Epithelial cell of esophagus (primary cell): ENCODE measurements around the gene PCIF1.
"Not testable (repeated sequence)": the region's sequence is repeated elsewhere in the genome, so short reads cannot be mapped to it uniquely, and the experiment has no call there.

Experiments used
- DNase-seq: peaks from one replicate; pipeline ENCODE4 v3.0.0; 2010; ENCODE audit warnings: low read depth
- H3K4me3 ChIP-seq: 2 replicates; pipeline ENCODE4 v1.5.1; 2011; ENCODE audit warnings: mild to moderate bottlenecking, low read length, control low read depth
- TF ChIP-seq, protein P1 (sequence below): IDR thresholded peaks from 2 replicates; pipeline ENCODE4 v1.5.1; 2011; ENCODE audit warnings: low read depth, mild to moderate bottlenecking, low read length, control low read depth, inconsistent platforms; ENCODE audit not compliant: insufficient read depth; ENCODE audit errors: missing control alignments

The PCIF1 gene

DNA sequence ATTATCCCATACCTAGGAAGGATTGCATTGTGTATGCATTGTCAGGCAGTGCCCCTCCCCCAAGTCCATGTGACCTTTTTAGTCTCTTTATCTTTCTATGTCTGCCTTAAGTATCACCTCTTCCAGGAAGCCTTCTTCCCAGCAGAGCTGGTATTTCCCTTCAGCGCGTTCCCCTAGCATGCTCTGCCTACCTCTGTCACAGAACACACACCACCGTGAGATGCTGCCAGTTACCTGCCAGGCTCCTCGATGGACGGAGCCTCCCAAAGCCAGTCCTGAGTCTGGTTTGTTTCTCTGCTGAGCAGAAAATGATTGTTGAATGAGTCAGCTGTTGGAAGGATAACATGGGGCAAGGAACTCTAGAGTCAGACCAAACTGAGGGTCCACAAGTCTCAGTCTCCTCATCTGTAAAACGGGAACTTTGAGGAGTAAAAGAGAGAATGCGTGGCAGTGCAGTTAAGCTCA is 48.8 kb downstream of the PCIF1 start:
- TF ChIP-seq, protein P1, sequence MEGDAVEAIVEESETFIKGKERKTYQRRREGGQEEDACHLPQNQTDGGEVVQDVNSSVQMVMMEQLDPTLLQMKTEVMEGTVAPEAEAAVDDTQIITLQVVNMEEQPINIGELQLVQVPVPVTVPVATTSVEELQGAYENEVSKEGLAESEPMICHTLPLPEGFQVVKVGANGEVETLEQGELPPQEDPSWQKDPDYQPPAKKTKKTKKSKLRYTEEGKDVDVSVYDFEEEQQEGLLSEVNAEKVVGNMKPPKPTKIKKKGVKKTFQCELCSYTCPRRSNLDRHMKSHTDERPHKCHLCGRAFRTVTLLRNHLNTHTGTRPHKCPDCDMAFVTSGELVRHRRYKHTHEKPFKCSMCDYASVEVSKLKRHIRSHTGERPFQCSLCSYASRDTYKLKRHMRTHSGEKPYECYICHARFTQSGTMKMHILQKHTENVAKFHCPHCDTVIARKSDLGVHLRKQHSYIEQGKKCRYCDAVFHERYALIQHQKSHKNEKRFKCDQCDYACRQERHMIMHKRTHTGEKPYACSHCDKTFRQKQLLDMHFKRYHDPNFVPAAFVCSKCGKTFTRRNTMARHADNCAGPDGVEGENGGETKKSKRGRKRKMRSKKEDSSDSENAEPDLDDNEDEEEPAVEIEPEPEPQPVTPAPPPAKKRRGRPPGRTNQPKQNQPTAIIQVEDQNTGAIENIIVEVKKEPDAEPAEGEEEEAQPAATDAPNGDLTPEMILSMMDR: no peak
- peak; percentile 34 for DNase-seq
- H3K4me3 ChIP-seq: no peak overlapping the region

DNA sequence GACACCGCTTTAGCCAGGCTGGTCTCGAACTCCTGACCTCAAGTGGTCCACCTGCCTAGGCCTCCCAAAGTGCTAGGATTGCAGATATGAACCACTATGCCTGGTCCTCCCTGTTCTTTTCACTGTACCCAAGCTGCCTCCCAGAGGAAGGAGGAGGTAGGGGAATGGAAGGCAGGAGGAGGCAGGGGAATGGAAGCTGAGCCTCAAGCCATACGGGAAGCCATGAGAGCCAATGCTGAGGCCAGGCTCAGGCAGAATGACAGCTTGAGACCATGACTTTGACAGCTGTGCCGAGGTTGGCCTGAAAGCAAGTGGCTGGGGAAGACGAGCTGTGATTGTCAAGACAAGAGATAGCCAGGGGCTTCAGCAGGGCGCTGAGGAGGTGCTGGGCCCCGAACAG is 51.1 kb downstream of the PCIF1 start:
- H3K4me3 ChIP-seq: no peak overlapping the region
- DNase-seq: peak; percentile 42
- TF ChIP-seq, protein P1: peak; percentile 45

DNA sequence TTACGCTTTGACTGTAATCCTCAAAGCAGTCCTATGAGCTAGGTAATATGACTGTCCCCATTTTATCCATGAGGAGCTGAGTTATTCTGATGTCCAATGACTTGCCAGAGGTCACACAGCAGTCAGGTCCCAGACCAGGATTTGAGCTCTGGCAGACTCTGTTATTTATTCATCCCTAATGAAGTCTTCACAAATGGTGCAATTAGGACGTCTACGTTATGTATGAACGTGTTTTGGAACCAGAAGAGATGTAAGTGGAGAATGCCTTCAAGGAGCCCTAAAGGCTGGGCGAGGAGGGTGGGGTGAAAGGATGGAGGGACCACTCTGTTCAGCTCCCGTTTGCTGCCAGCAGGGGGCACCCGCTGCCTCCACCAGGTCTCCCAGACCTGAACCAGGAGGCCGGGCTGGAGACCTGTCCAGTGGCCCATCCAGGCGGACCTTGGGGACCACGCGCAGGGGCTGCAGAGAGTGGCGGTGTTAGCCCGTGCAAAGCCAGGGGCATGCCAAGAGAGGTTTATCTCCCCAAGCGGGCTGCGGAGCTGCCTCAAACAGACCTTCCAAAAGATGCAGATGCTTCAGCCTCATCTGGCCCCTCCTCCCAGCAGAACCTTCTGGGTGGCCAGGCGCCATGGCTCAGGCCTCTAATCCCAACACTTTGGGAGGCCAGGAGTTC is 52.8 kb downstream of the PCIF1 start:
- TF ChIP-seq, protein P1: peak; percentile 83
- peak; percentile 68 for DNase-seq
- H3K4me3 ChIP-seq: no peak overlapping the region

DNA sequence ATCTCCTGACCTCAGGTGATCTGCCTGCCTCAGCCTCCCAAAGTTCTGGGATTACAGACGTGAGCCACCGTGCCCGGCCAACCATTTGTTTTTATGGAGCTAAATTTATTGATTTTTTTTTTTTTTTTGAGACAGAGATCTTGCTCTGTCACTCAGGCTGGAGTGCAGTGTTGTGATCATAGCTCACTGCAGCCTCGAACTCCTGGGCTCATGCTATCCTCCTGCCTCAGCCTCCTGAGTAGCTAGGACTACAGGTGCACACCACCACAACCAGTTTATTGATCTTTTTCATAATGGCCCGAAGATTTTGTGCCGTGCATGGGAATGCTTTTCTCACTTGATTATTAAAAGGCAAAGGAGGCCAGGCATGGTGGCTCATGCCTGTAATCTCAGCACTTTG is 54.3 kb downstream of the PCIF1 start:
- not testable (repeated sequence) for DNase-seq, H3K4me3 ChIP-seq

DNA sequence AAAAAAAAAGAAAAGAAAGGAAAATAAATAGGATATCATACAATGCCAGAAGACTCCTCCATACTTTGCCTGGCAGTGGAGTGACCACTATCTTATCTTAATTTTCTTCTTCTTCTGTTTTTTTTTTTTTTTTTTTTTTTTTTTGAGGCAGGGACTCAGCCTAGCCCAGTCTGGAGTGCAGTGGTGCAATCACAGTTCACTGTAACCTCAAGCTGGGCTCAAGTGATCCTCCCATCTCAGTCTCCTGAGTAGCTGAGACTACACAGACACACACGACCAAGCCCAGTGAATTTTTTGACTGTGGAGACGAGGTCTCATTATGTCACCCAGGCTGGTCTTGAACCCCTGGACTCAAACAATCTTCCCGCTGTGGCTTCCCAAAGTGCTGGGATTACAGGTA is 57.1 kb downstream of the PCIF1 start:
- TF ChIP-seq, protein P1: no peak
- H3K4me3 ChIP-seq: no peak overlapping the region
- no peak for DNase-seq

DNA sequence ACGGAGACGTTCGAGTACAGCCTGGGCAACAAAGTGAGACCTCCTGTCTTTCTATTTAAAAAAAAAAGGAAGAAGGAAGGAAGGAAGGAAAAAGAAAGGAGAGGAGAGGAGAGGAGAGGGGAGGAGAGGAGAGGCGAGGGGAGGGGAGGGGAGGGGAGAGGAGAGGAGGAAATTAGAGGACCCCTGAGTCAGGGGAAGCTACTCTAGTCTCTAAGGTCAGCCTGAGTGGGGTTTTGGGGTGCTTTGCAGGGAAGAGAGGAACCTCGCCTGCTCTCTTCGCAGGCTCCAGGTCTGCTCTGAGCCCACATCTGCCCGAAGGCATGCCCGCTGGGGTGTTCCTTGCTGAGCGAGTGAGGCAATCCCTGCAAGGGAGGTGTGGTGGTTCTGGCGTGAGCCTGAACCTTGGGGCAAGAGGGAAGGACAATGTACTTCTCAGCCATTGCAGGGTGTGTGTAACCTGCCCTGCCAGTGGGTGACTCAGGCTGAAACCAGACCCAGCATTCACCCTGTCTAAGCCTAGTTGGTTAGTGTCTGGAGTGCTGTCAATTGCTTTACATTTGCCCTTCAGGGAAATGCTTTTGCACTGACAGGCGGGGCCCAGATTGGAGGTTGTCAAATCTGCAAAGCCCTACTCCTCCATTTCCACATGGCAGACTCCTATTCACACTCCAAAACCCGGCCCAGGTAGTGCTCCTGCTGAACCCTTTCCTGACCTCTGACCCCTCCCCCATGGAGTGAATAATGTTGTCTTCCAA is 58.9 kb downstream of the PCIF1 start:
- TF ChIP-seq, protein P1: no peak
- no peak overlapping the region for H3K4me3 ChIP-seq
- DNase-seq: peak; percentile 100

DNA sequence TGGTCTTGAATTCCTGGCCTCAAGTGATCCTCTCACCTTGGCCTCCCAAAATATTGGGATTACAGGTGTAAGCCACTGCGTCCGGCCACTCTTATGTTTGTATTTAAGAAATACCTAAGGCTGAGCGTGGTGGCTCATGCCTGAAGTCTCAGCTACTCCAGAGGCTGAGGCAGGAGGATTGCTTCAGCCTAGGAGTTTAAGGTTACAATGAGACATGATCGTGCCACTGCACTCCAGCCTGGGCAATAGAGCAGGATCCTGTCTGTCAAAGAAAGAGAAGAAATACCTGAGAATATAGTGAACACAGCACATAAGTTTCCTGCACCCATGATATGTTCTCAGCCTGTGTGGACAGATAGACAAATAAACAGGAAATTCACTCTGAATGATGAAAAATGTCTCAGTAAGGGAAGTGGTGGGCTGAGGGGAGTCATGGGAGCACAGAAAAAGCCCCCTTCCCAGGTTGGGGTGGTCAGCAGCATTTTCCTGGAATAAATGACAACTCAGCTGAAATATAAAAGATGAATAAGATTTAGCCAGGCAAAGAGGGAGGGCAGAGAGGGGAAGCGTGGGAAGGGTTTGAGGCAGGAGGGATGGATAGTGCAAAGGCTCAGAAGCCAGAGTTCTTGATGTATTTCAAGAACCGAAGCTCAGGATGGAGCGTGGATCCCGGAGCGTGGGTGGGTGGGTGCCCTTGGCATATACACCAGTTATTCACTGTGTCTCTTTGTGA is 60.4 kb downstream of the PCIF1 start:
- TF ChIP-seq, protein P1: no peak
- no peak overlapping the region for H3K4me3 ChIP-seq
- peak; percentile 52 for DNase-seq

DNA sequence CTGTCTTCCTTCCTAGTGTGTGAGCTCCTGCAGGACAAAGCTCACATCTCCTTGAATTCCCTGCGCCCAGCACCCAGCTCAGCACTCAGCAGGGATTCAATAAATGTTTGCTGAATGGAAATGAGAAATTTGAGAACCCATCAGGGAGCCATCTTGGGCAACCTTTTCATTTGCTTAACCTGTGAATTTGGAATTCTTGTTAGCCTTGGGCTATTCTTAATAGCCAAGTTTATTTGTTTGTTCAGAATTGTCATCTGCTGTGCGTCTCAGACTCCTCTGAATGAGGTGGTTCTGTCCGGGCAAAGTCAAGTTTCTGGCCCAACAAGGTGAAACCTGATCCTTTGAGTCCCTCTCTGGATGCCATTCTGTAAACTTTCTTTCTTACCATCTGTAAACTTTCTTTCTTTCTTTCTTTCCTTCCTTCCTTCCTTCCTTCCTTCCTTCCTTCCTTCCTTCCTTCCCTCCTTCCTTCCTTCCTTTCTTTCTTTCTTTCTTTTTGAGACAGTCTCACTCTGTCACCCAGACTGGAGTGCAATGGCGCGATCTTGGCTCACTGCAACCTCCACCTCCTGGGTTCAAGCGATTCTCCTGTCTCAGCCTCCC is 61.1 kb downstream of the PCIF1 start:
- DNase-seq: peak; percentile 50
- H3K4me3 ChIP-seq: not testable (repeated sequence)
